ENCODE data around the gene AGXT2. TPM values are rescaled to one million over a fixed set of nuclear protein-coding genes. Genes with fewer than 3 reads are reported as not detected.

Gene AGXT2
- total and polyA plus RNA-seq, 10 of the 15 experiments (the other 5 are each of a cell fraction or from before 2014, with no cell fraction given) = not detected

- SMC1A ChIA-PET (ENCODE audit: uncharacterized antibody, unreplicated experiment) = interaction anchor here (0.9 kb wide), 1 partner anchor 509 kb away, joined by 3 read pairs; no protein-coding TSS in a partner anchor
- 24% methylated on average over 4 of the region's 4 CpGs for WGBS (ENCODE audit: insufficient coverage, insufficient replicate concordance, low lambda C conversion rate, missing lambda C conversion rate)
- BruUV-seq (replicated peaks) = no TSS peak
These were observed 25.4 kb upstream of the AGXT2 start for GRCh38 chr5:35073160-35073559.

DNA sequence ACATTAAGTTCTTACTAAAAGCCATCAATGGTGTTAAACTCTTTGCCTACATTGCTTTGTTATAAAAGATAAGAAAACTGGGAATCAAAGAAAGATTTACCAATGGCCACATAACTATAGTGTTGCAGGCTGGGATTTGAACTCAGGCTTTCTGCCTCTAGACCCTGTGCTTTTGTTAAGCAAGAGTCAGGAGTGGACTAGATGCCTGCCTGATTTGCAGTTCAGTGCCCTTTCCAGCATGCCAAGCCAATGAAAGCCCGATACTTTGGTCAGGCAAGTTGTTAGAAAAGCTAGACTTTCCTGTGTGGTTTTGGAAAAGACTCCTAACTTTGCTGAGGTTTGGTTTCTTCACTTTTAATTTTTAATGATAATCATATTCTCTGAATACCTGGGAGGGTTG, 21.4 kb upstream of the AGXT2 start:
- FAIRE-seq = no peak
- no TSS peak for BruUV-seq (replicated peaks)
- no peak for ATAC-seq
- in situ Hi-C loops (cut with MboI) = no loop called here
- no peak for DNase-seq (ENCODE audit: low read depth, low spot score)
- Histone ChIP-seq H2AFZ (ENCODE audit: control insufficient read depth, low read depth, low read length) (no peak overlapping the region), H3K79me2 (ENCODE audit: control insufficient read depth, insufficient read depth, low read length) (no peaks in the 10 kb centered on the region), H3K9me3 (replicated peaks; ENCODE audit: control insufficient read depth, insufficient read depth, low read length) (no peaks in the 10 kb centered on the region), H3K27me3 (replicated peaks in 1 of 2; ENCODE audit: control insufficient read depth in 2 of 2, insufficient read depth in 2 of 2, low read length in 1 of 2) (no peaks in the 10 kb centered on the region), H3K4me3 (no peak overlapping the region), H4K20me1 (ENCODE audit: control insufficient read depth, insufficient read depth) (no peaks in the 10 kb centered on the region), H3K4me2 (ENCODE audit: control insufficient read depth, insufficient read depth) (no peak overlapping the region), H3K9ac (ENCODE audit: control insufficient read depth, insufficient read depth, low read length) (no peak overlapping the region), H3K36me3 (ENCODE audit: control insufficient read depth in 2 of 2, insufficient read depth in 2 of 2, low read length in 1 of 2) (peaks cover 0 to 2% of the 10 kb centered on the region in 2 experiments; a peak in 1 of 4 replicates), H3K4me1 (ENCODE audit: control insufficient read depth, insufficient read depth, low read length) (no peaks in the 10 kb centered on the region), H3K27ac (ENCODE audit: control insufficient read depth, insufficient read depth) (no peak overlapping the region)
- 18% methylated on average over 1 of the region's 1 CpG for WGBS (ENCODE audit: insufficient coverage, insufficient replicate concordance, low lambda C conversion rate, missing lambda C conversion rate)
- ChIA-PET POLR2A (no interaction called here), RAD21 (ENCODE audit: unreplicated experiment) (no interaction called here), SMC1A (ENCODE audit: uncharacterized antibody, unreplicated experiment) (interaction anchor here (0.8 kb wide), 1 partner anchor 13 kb away, joined by 3 read pairs; no protein-coding TSS in a partner anchor), CTCF (no interaction called here)
- intact Hi-C loops (cut with micrococcal nuclease; ENCODE audit: unreplicated experiment) = no loop called here
- no peak for TF ChIP-seq JUNB (IDR thresholded peaks at IDR 0.05)
- no peak for TF ChIP-seq BRCA1 (IDR thresholded peaks at IDR 0.05; ENCODE audit: low read depth, low read length)
- TF ChIP-seq PKNOX1 (IDR thresholded peaks at IDR 0.05) = no peak
- TF ChIP-seq MEF2B (IDR thresholded peaks at IDR 0.05; ENCODE audit: partially characterized antibody, poor library complexity, severe bottlenecking) = no peak
- no peak for TF ChIP-seq SMAD1 (IDR thresholded peaks at IDR 0.05; ENCODE audit: low read depth, partially characterized antibody)
- TF ChIP-seq ZNF622 (IDR thresholded peaks at IDR 0.05) = no peak
- TF ChIP-seq CREM (IDR thresholded peaks at IDR 0.05; ENCODE audit: low read depth) = no peak
- no peak for TF ChIP-seq SP1 (IDR thresholded peaks at IDR 0.05; ENCODE audit: low read depth, low read length)
- TF ChIP-seq STAT1 (conservative IDR thresholded peaks at IDR 0.05) = no peak
- no peak for TF ChIP-seq GABPA (IDR thresholded peaks at IDR 0.05; ENCODE audit: low read depth)
- no peak for TF ChIP-seq SIX5 (IDR thresholded peaks at IDR 0.05; ENCODE audit: low read depth, low read length, severe bottlenecking)
- no peak for TF ChIP-seq CREB1 (IDR thresholded peaks at IDR 0.05; ENCODE audit: low read depth)

More at GRCh38 chr5:35073160-35073559, 25.4 kb upstream of the AGXT2 start:
- intact Hi-C loops (cut with micrococcal nuclease; ENCODE audit: unreplicated experiment) (no loop called here), in situ Hi-C loops (cut with MboI) (no loop called here)
- H3K9me3 ChIP-seq (replicated peaks; ENCODE audit: control insufficient read depth, insufficient read depth, low read length) = no peaks in the 10 kb centered on the region
- CTCF ChIA-PET = no interaction called here
- H3K4me3 ChIP-seq = no peak overlapping the region
- no peaks in the 10 kb centered on the region for H4K20me1 ChIP-seq (ENCODE audit: control insufficient read depth, insufficient read depth)
- no peak overlapping the region for H3K4me2 ChIP-seq (ENCODE audit: control insufficient read depth, insufficient read depth)
- no peaks in the 10 kb centered on the region for H3K27me3 ChIP-seq (replicated peaks in 1 of 2; ENCODE audit: control insufficient read depth in 2 of 2, insufficient read depth in 2 of 2, low read length in 1 of 2)
- H3K27ac ChIP-seq (ENCODE audit: control insufficient read depth, insufficient read depth) = no peak overlapping the region
- RAD21 ChIA-PET (ENCODE audit: unreplicated experiment) = no interaction called here
- H3K36me3 ChIP-seq (ENCODE audit: control insufficient read depth in 2 of 2, insufficient read depth in 2 of 2, low read length in 1 of 2) = no peaks in the 10 kb centered on the region
- H3K9ac ChIP-seq (ENCODE audit: control insufficient read depth, insufficient read depth, low read length) = no peak overlapping the region
- H3K4me1 ChIP-seq (ENCODE audit: control insufficient read depth, insufficient read depth, low read length) = no peaks in the 10 kb centered on the region
- TF ChIP-seq SMAD1 (IDR thresholded peaks at IDR 0.05; ENCODE audit: low read depth, partially characterized antibody) = no peak
- no peak for TF ChIP-seq RB1 (IDR thresholded peaks at IDR 0.05; ENCODE audit: borderline replicate concordance)
- no peak for TF ChIP-seq SMAD5 (IDR thresholded peaks at IDR 0.05; ENCODE audit: low read depth)
- no peak for TF ChIP-seq ATF3 (IDR thresholded peaks at IDR 0.05; ENCODE audit: borderline replicate concordance, extremely low read depth, low read depth, low read length)
- no peak for TF ChIP-seq NFXL1 (IDR thresholded peaks at IDR 0.05; ENCODE audit: borderline replicate concordance)
- TF ChIP-seq PAX8 (IDR thresholded peaks at IDR 0.05) = no peak
- no peak for TF ChIP-seq MYB (IDR thresholded peaks at IDR 0.05; ENCODE audit: borderline replicate concordance, low read depth, low read length)
- TF ChIP-seq PAX5 (IDR thresholded peaks at IDR 0.05; ENCODE audit: borderline replicate concordance, low read depth, low read length) = no peak
- no peak for TF ChIP-seq NFYB (IDR thresholded peaks at IDR 0.05; ENCODE audit: insufficient read depth, low read depth, low read length)
- TF ChIP-seq STAT3 (IDR thresholded peaks at IDR 0.05; ENCODE audit: low read depth, low read length) = no peak
- TF ChIP-seq ETV6 (conservative IDR thresholded peaks at IDR 0.05 in 1 of 2, IDR thresholded peaks at IDR 0.05 in 1 of 2; ENCODE audit: borderline replicate concordance in 1 of 2, low read depth in 1 of 2) = no peak
- no peak for TF ChIP-seq CBX5 (IDR thresholded peaks at IDR 0.05; ENCODE audit: low read depth)
- DNase-seq (ENCODE audit: low read depth, low spot score) (no peak), FAIRE-seq (no peak), ATAC-seq (no peak)
- no peaks in the 10 kb centered on the region for H3K79me2 ChIP-seq (ENCODE audit: control insufficient read depth, insufficient read depth, low read length)
- no peak overlapping the region for H2AFZ ChIP-seq (ENCODE audit: control insufficient read depth, low read depth, low read length)
- POLR2A ChIA-PET = no interaction called here

All from GM12878 (cell line).